Tibial nerve (tissue), 4 donors: ENCODE measurements around the gene RPS6KA2. TPM values are rescaled to one million over a fixed set of nuclear protein-coding genes. Genes with fewer than 3 reads are reported as not detected.

Experiments used
- DNase-seq, 2 donors: peaks; one replicate each; pipeline ENCODE4 v3.0.0-alpha.2; 2019; ENCODE audit warnings: low spot score in 2 of 2
- H3K27ac ChIP-seq, 4 donors: fragments of 200-600 bp; sonication (generic) in 3 of 4; one replicate each; pipeline ENCODE4 v1.5.1; 2017 to 2019; ENCODE audit warnings: mild to moderate bottlenecking in 1 of 4
- H3K27me3 ChIP-seq, 2 donors: fragments of 200-600 bp; sonication (generic) in 1 of 2; one replicate each; pipeline versions ENCODE4 v1.5.1 to v1.6.0; 2017 to 2019
- H3K36me3 ChIP-seq, 3 donors: fragments of 200-600 bp; sonication (generic); one replicate each; pipeline ENCODE4 v1.5.1; 2018 to 2019
- H3K4me1 ChIP-seq, 4 donors: fragments of 200-600 bp; sonication (generic) in 3 of 4; one replicate each; pipeline ENCODE4 v1.5.1; 2017 to 2019
- H3K4me3 ChIP-seq, 4 donors: fragments of 200-600 bp; sonication (generic) in 3 of 4; one replicate each; pipeline ENCODE4 v1.5.1; 2017 to 2019; ENCODE audit warnings: mild to moderate bottlenecking in 1 of 4, moderate library complexity in 1 of 4
- H3K9me3 ChIP-seq, 4 donors: fragments of 200-600 bp; sonication (generic) in 3 of 4; one replicate each; pipeline ENCODE4 v1.5.1; 2017 to 2019
- CTCF ChIP-seq, 5 experiments: fragments of 200-600 bp in 3 of 5; fragments of 450-650 bp in 2 of 5; sonication (generic) in 3 of 5; IDR thresholded peaks; one replicate each; pipeline ENCODE4 v1.5.1; 2016 to 2019; ENCODE audit warnings: antibody characterized with exemption in 5 of 5, mild to moderate bottlenecking in 3 of 5, moderate library complexity in 2 of 5
- EP300 ChIP-seq, 2 donors: sonication (generic); formaldehyde crosslinking; IDR thresholded peaks; one replicate each; pipeline ENCODE4 v1.6.1; 2017; ENCODE audit warnings: antibody characterized with exemption in 2 of 2, mild to moderate bottlenecking in 1 of 2
- POLR2A ChIP-seq, 2 donors: fragments of 450-650 bp; IDR thresholded peaks; one replicate each; pipeline ENCODE4 v1.6.1; 2017; ENCODE audit warnings: antibody characterized with exemption in 2 of 2, mild to moderate bottlenecking in 2 of 2, moderate library complexity in 2 of 2
- WGBS, 2 donors: methylation state at CpG; one replicate each; pipeline ENCODE4 v1.1.5; 2018; 5-methylcytosine and 5-hydroxymethylcytosine counted together
- total RNA-seq, 4 donors: library from RNA; depleted of rRNA; stranded (reverse); fragments of >200 nt; gene quantifications; one replicate each; pipeline ENCODE4 v1.1.0, GENCODE V29; 2016

The RPS6KA2 gene
- total RNA-seq, 4 donors from 2014 or later, result 89.6 to 153 (median 103) TPM

GRCh38 chr6:166450167-166450873, 176.7 kb downstream of the RPS6KA2 start:
- WGBS, 2 donors, result 75 to 100% methylated on average over 2 to 4 of the region's 5 CpGs
- Histone ChIP-seq H3K27me3 (no peaks in the 10 kb centered on the region), H3K36me3 (peaks cover 0 to 74% (median 0%) of the 10 kb centered on the region in 3 donors), H3K4me1 (no peaks in the 10 kb centered on the region), H3K4me3 (no peak overlapping the region), H3K27ac (no peak overlapping the region), H3K9me3 (no peaks in the 10 kb centered on the region)
- DNase-seq, result no peak
- TF ChIP-seq EP300 (IDR thresholded peaks at IDR 0.05), result no peak
- TF ChIP-seq POLR2A (IDR thresholded peaks at IDR 0.05), result no peak
- TF ChIP-seq CTCF (IDR thresholded peaks at IDR 0.05), result no peak

- 74 to 90% methylated on average over 8 to 9 of the region's 9 CpGs for WGBS, 2 donors
- Histone ChIP-seq H3K4me1 (no peaks in the 10 kb centered on the region), H3K36me3 (peaks cover 0 to 76% (median 0%) of the 10 kb centered on the region in 3 donors), H3K4me3 (no peak overlapping the region), H3K9me3 (no peaks in the 10 kb centered on the region), H3K27me3 (no peaks in the 10 kb centered on the region), H3K27ac (no peak overlapping the region)
- no peak for TF ChIP-seq EP300 (IDR thresholded peaks at IDR 0.05)
- DNase-seq, result no peak
Observed at GRCh38 chr6:166449641-166450040, 177.4 kb downstream of the RPS6KA2 start.

- no peak for TF ChIP-seq EP300 (IDR thresholded peaks at IDR 0.05)
- TF ChIP-seq POLR2A (IDR thresholded peaks at IDR 0.05), result no peak
- no peak for TF ChIP-seq CTCF (IDR thresholded peaks at IDR 0.05)
- Histone ChIP-seq H3K36me3 (peaks cover 0 to 77% (median 0%) of the 10 kb centered on the region in 3 donors), H3K9me3 (no peaks in the 10 kb centered on the region), H3K4me3 (no peak overlapping the region), H3K27me3 (no peaks in the 10 kb centered on the region), H3K4me1 (no peaks in the 10 kb centered on the region), H3K27ac (no peak overlapping the region)
- DNase-seq, result no peak
- WGBS, 2 donors, result 92 to 94% methylated on average over 7 of the region's 7 CpGs
Observed at GRCh38 chr6:166449036-166449435, 178.0 kb downstream of the RPS6KA2 start.

GRCh38 chr6:166448432-166448831, 178.6 kb downstream of the RPS6KA2 start:
- Histone ChIP-seq H3K9me3 (no peaks in the 10 kb centered on the region), H3K4me3 (no peak overlapping the region), H3K27ac (no peak overlapping the region), H3K27me3 (no peaks in the 10 kb centered on the region), H3K4me1 (no peaks in the 10 kb centered on the region), H3K36me3 (peaks cover 0 to 76% (median 0%) of the 10 kb centered on the region in 3 donors)
- TF ChIP-seq POLR2A (IDR thresholded peaks at IDR 0.05) (no peak), CTCF (IDR thresholded peaks at IDR 0.05) (no peak), EP300 (IDR thresholded peaks at IDR 0.05) (no peak)
- 88 to 91% methylated on average over 13 of the region's 13 CpGs for WGBS, 2 donors
- DNase-seq, result no peak

- no peaks in the 10 kb centered on the region for H3K4me1 ChIP-seq
- H3K27me3 ChIP-seq, result no peaks in the 10 kb centered on the region
- H3K27ac ChIP-seq, result no peak overlapping the region
- peaks cover 0 to 84% (median 0%) of the 10 kb centered on the region in 3 donors for H3K36me3 ChIP-seq
- TF ChIP-seq CTCF (IDR thresholded peaks at IDR 0.05) (no peak), EP300 (IDR thresholded peaks at IDR 0.05) (no peak), POLR2A (IDR thresholded peaks at IDR 0.05) (no peak)
- no peak for DNase-seq
- 91 to 92% methylated on average over 11 of the region's 11 CpGs for WGBS, 2 donors
- no peaks in the 10 kb centered on the region for H3K9me3 ChIP-seq
- H3K4me3 ChIP-seq, result no peak overlapping the region
Observed at GRCh38 chr6:166446567-166447065, 180.4 kb downstream of the RPS6KA2 start.
